Ishikawa (cell line): ENCODE results near the gene CD46.

Source experiments
- CEBPB ChIP-seq: IDR thresholded peaks from 2 replicates; pipeline ENCODE4 v1.6.1; 2012
- CREB1 ChIP-seq: IDR thresholded peaks from 2 replicates; pipeline ENCODE4 v1.6.1; 2012; ENCODE audit warnings: low read depth
- EGR1 ChIP-seq: IDR thresholded peaks from 2 replicates; pipeline ENCODE4 v1.6.1; 2012
- EP300 ChIP-seq: IDR thresholded peaks from 2 replicates; pipeline ENCODE4 v1.6.1; 2012; ENCODE audit warnings: borderline replicate concordance
- FOXM1 ChIP-seq: IDR thresholded peaks from 2 replicates; pipeline ENCODE4 v1.6.1; 2012; ENCODE audit warnings: low read depth, borderline replicate concordance
- MAX ChIP-seq: IDR thresholded peaks from 2 replicates; pipeline ENCODE4 v1.6.1; 2012
- NFIC ChIP-seq: IDR thresholded peaks from 2 replicates; pipeline ENCODE4 v1.6.1; 2012
- RAD21 ChIP-seq: IDR thresholded peaks from 2 replicates; pipeline ENCODE4 v1.6.1; 2012; ENCODE audit warnings: low read depth
- REST ChIP-seq: IDR thresholded peaks from 2 replicates; pipeline ENCODE4 v1.6.1; 2012; ENCODE audit warnings: low read depth, mild to moderate bottlenecking
- TAF1 ChIP-seq: IDR thresholded peaks from 2 replicates; pipeline ENCODE4 v1.6.1; 2012; ENCODE audit warnings: low read depth, mild to moderate bottlenecking
- TCF12 ChIP-seq: IDR thresholded peaks from 2 replicates; pipeline ENCODE4 v1.6.1; 2012; ENCODE audit warnings: low read depth
- TEAD4 ChIP-seq: IDR thresholded peaks from 2 replicates; pipeline ENCODE4 v1.6.1; 2012
- YY1 ChIP-seq: IDR thresholded peaks from 2 replicates; pipeline ENCODE4 v1.6.1; 2012; ENCODE audit warnings: low read depth
- ZBTB7A ChIP-seq: IDR thresholded peaks from 2 replicates; pipeline ENCODE4 v1.6.1; 2012; ENCODE audit warnings: low read depth
- TF ChIP-seq, protein P1 (sequence below): IDR thresholded peaks from 2 replicates; pipeline ENCODE4 v1.6.1; 2012

The CD46 gene

GRCh38 chr1:207821464-207822045 lies 69.7 kb downstream of the CD46 start:
- TF ChIP-seq TCF12 = no peak
- no peak for TF ChIP-seq FOXM1
- TF ChIP-seq CREB1 = no peak
- no peak for TF ChIP-seq MAX

GRCh38 chr1:207822124-207822601 lies 70.3 kb downstream of the CD46 start:
- TF ChIP-seq EP300 (no peak), CEBPB (no peak), YY1 (no peak), ZBTB7A (no peak), RAD21 (no peak), NFIC (no peak), TCF12 (no peak), TEAD4 (no peak), REST (no peak), CREB1 (no peak), MAX (no peak), FOXM1 (no peak), EGR1 (no peak), TAF1 (no peak)
- TF ChIP-seq, protein P1, sequence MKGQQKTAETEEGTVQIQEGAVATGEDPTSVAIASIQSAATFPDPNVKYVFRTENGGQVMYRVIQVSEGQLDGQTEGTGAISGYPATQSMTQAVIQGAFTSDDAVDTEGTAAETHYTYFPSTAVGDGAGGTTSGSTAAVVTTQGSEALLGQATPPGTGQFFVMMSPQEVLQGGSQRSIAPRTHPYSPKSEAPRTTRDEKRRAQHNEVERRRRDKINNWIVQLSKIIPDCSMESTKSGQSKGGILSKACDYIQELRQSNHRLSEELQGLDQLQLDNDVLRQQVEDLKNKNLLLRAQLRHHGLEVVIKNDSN = no peak

- TF ChIP-seq YY1 (no peak), MAX (no peak), TEAD4 (no peak), RAD21 (no peak), ZBTB7A (no peak), NFIC (no peak), TAF1 (no peak), TCF12 (no peak), FOXM1 (no peak), CEBPB (no peak), REST (no peak), EP300 (no peak), CREB1 (no peak), EGR1 (no peak)
- TF ChIP-seq, protein P1 = no peak
Measured at GRCh38 chr1:207822602-207823451, 71.0 kb downstream of the CD46 start.

DNA sequence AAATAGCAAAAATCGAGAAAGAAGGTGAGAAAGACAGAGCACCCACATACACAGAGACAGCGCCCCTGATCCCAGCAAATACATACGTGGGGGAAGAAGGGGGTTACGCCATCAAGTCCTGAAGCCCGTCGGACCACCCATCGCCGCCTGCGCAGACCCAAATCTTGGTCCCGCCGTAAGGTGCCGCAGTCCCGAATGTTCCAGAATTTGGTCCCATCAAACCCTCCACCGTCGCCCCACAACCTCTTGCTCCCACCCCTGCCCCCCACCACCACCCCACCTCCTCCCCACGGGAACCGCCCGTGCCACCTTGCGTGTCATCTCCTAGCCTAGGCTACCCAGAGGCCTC lies 71.7 kb downstream of the CD46 start:
- TF ChIP-seq TCF12 = no peak
- TF ChIP-seq REST = no peak
- TF ChIP-seq CEBPB = no peak
- TF ChIP-seq EGR1 = no peak
- TF ChIP-seq TEAD4 = no peak
- TF ChIP-seq RAD21 = no peak
- no peak for TF ChIP-seq ZBTB7A
- no peak for TF ChIP-seq YY1
- no peak for TF ChIP-seq FOXM1
- TF ChIP-seq CREB1 = no peak
- no peak for TF ChIP-seq TAF1
- TF ChIP-seq, protein P1 = no peak
- no peak for TF ChIP-seq MAX
- no peak for TF ChIP-seq NFIC
- TF ChIP-seq EP300 = no peak
